Right lobe of liver (tissue), 6 donors: Measurements from ENCODE around the gene ACTG1. TPM values are rescaled to one million over a fixed set of nuclear protein-coding genes. Genes with fewer than 3 reads are reported as not detected.

Source experiments
- ATAC-seq, 4 donors: fragments of 200-7000 bp; cut with Tn5 transposase; one replicate each; pipeline ENCODE4 v1.9.1; 2020; ENCODE audit warnings: mild to moderate bottlenecking in 4 of 4, moderate library complexity in 4 of 4
- DNase-seq, 3 donors: peaks; one replicate each; pipeline ENCODE4 v3.0.0-alpha.2; 2020
- H3K27ac ChIP-seq, 3 donors: fragments of 200-600 bp; one replicate each; pipeline ENCODE4 v1.8.0; 2022
- H3K27me3 ChIP-seq, 2 donors: fragments of 200-600 bp; one replicate each; pipeline ENCODE4 v1.8.0; 2022
- H3K36me3 ChIP-seq, 4 donors: fragments of 200-600 bp; sonication (generic) in 1 of 4; one replicate each; pipeline versions ENCODE4 v1.5.1 to v1.8.0; 2017 to 2022; ENCODE audit warnings: control low read depth in 1 of 4
- H3K4me1 ChIP-seq, 4 donors: fragments of 200-600 bp; sonication (generic) in 1 of 4; one replicate each; pipeline versions ENCODE4 v1.5.1 to v1.8.0; 2017 to 2022; ENCODE audit warnings: control low read depth in 1 of 4
- H3K4me3 ChIP-seq, 3 donors: fragments of 200-600 bp; one replicate each; pipeline ENCODE4 v1.8.0; 2022
- H3K9me3 ChIP-seq, 4 donors: fragments of 200-600 bp; sonication (generic) in 1 of 4; one replicate each; pipeline versions ENCODE4 v1.5.1 to v1.8.0; 2017 to 2022; ENCODE audit warnings: control low read depth in 1 of 4
- POLR2A ChIP-seq: fragments of 450-650 bp; IDR thresholded peaks from one replicate; pipeline ENCODE4 v1.6.1; 2017; ENCODE audit warnings: antibody characterized with exemption, mild to moderate bottlenecking
- WGBS: methylation state at CpG from one replicate; pipeline ENCODE4 v1.1.6; 2018; ENCODE audit warnings: low coverage, low lambda C conversion rate; ENCODE audit not compliant: insufficient coverage; ENCODE audit errors: missing lambda C conversion rate; 5-methylcytosine and 5-hydroxymethylcytosine counted together
- intact Hi-C, 2 donors: fragments of 100-400 bp; cut with DNase I; formaldehyde crosslinking; loops; one replicate each; pipeline versions ENCODE4 v1.11.2 to v1.14.1; 2022
- total RNA-seq, 6 experiments: library from RNA; depleted of rRNA in 2 of 6; stranded (reverse); fragments of >200 nt in 2 of 6; fragmentation: NEBNext Ultra II Directional in 3 of 6; extraction: Animal tissue kit (Norgen Biotek cat#: 25700) in 3 of 6; gene quantifications; one replicate each; pipeline versions ENCODE4 v1.1.0 to v1.2.4, GENCODE V29; 2016 to 2023
- TF ChIP-seq, protein P1 (sequence below), 4 donors: fragments of 200-600 bp in 3 of 4; fragments of 450-650 bp in 1 of 4; IDR thresholded peaks; one replicate each; pipeline versions ENCODE4 v1.5.1 to v1.8.0; 2016 to 2022; ENCODE audit warnings: antibody characterized with exemption in 4 of 4, mild to moderate bottlenecking in 2 of 4
- donor health status: DM: no; HTN: yes; CAD: no.
- donor health status: DM: no; HTN: no; CAD: no.
- donor health status: DM: no; HTN: no; CAD: no.
- donor health status: DM: no; HTN: yes; CAD: no.
- donor health status: DM: no; HTN: yes; CAD: no.

ACTG1 gene
- total RNA-seq, 6 experiments from 2014 or later, result 218 to 2,508 (median 1,326) TPM

DNA sequence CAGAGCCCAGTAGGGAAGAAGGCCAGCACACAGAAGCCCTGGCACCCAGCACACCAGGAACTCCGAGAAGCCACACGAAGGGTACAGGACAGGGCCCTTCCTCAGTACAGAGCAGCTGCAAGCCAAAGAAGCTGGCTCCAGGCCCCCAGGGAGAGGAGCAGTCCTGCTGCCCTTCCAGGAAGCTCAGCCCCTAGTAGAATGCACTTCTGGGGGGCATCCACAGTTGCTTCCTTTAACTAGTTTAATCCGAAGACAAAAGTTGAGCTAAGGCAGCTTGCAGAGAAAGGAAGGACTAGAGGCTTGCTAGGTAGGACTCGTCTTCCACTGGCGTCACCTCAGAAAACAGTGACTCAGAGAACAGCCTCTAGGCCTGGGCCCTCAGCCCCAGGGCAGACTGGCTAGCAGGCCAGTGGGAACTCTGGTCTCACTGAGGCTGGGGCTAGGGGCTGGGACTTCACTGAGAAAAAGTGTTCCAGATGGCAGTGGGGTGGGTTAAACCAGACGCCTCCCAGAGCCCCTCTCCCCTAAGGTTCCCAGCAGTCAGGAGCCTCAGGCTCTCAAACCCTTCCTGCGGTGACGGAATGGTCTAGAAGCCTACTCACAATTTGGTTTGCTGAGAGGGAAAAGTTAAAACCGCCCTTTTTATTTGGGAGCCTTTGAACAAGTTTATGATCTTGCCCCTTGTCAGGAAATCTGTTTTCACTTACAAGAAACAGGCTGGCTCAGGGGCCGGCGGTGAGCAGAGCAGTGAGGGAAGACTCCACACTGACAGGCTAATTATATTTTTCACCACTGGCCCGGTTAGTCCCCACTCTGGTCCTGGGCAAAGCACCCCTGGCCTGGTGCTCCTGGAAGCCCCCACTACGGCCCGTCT is 41.4 kb downstream of the ACTG1 start:
- intact Hi-C loops, result loop anchor here in 1 of 2 donors (10.0 kb wide), 2 partner anchors 66 to 216 kb away; no protein-coding TSS in a partner anchor
- no peaks in the 10 kb centered on the region for H3K36me3 ChIP-seq
- H3K27me3 ChIP-seq, result no peaks in the 10 kb centered on the region
- H3K4me1 ChIP-seq, result no peaks in the 10 kb centered on the region
- DNase-seq (no peak), ATAC-seq (no peak)
- 50% methylated on average over 2 of the region's 14 CpGs for WGBS
- H3K9me3 ChIP-seq, result no peaks in the 10 kb centered on the region
- H3K4me3 ChIP-seq, result no peak overlapping the region
- TF ChIP-seq POLR2A, result no peak
- TF ChIP-seq, protein P1, sequence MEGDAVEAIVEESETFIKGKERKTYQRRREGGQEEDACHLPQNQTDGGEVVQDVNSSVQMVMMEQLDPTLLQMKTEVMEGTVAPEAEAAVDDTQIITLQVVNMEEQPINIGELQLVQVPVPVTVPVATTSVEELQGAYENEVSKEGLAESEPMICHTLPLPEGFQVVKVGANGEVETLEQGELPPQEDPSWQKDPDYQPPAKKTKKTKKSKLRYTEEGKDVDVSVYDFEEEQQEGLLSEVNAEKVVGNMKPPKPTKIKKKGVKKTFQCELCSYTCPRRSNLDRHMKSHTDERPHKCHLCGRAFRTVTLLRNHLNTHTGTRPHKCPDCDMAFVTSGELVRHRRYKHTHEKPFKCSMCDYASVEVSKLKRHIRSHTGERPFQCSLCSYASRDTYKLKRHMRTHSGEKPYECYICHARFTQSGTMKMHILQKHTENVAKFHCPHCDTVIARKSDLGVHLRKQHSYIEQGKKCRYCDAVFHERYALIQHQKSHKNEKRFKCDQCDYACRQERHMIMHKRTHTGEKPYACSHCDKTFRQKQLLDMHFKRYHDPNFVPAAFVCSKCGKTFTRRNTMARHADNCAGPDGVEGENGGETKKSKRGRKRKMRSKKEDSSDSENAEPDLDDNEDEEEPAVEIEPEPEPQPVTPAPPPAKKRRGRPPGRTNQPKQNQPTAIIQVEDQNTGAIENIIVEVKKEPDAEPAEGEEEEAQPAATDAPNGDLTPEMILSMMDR (IDR thresholded peaks at IDR 0.05), result no peak
- no peak overlapping the region for H3K27ac ChIP-seq

DNA sequence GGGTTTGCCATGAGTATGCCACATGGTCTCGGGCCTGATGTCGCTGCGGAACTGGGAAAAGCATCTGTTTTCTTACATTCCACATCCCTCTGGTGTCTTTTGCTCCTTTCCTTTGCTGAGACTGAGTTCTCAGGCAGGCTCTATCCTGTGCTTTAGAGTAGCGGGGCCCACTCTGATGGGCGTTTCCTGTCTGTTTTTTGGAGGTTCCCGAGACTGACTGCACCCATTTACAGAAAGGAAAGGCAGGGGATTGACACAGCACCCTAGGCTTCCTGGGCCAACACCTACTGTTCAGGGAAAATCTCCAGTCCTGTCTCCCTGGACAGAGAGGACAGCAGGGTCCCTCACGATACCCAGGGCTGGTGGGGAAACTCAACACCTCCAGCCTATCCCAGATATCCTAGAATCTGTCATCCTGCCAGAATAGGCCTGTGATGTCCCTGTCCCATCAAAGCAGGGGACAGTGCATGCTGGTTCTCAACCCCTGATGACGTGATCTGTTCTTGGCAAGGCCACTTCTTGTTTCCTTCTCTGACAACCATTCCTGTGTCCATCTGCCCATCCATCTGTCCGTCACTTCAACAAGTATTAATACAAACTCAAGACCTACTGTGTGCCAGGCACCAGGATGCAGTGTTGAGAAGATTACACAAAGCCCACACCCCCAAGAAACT is 42.2 kb downstream of the ACTG1 start:
- no peak overlapping the region for H3K4me3 ChIP-seq
- no peaks in the 10 kb centered on the region for H3K36me3 ChIP-seq
- no peak for DNase-seq
- H3K27me3 ChIP-seq, result no peaks in the 10 kb centered on the region
- intact Hi-C loops, result loop anchor here in 1 of 2 donors (10.0 kb wide), 2 partner anchors 66 to 216 kb away; no protein-coding TSS in a partner anchor
- H3K9me3 ChIP-seq, result no peaks in the 10 kb centered on the region
- ATAC-seq, result no peak
- no peak for TF ChIP-seq POLR2A
- TF ChIP-seq, protein P1 (IDR thresholded peaks at IDR 0.05), result no peak
- H3K4me1 ChIP-seq, result no peaks in the 10 kb centered on the region
- WGBS, result 59% methylated on average over 3 of the region's 9 CpGs
- H3K27ac ChIP-seq, result no peak overlapping the region

DNA sequence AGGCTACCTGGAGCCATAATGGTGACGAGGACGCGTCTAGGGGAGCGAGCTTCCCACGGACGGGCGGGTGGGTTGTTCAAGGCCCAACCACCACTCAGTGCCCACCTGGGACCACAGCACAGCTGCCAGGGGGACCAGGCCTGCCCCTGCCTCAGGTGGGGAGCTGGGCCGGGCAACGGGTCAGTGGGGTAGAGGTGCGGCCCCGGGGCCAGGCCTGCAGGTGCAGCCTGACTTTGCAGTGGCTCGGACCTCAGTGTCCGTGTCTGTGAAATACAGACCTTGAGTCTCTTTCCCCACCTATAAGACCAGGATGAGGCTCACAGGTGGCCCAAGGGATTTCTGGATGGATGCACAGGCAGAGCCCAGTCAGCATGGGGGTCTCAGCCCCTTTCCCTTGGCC is 43.3 kb downstream of the ACTG1 start:
- Histone ChIP-seq H3K36me3 (no peaks in the 10 kb centered on the region), H3K27ac (no peak overlapping the region), H3K4me3 (no peak overlapping the region), H3K27me3 (no peaks in the 10 kb centered on the region), H3K9me3 (no peaks in the 10 kb centered on the region), H3K4me1 (no peaks in the 10 kb centered on the region)
- TF ChIP-seq, protein P1 (IDR thresholded peaks at IDR 0.05), result no peak
- TF ChIP-seq POLR2A, result no peak
- 60% methylated on average over 1 of the region's 13 CpGs for WGBS
- intact Hi-C loops, result no loop called here
- no peak for ATAC-seq
- DNase-seq, result no peak

GRCh38 chr17:81468770-81469121 is 43.9 kb downstream of the ACTG1 start:
- no peak for DNase-seq

More at GRCh38 chr17:81468770-81469121, 43.9 kb downstream of the ACTG1 start:
- H3K9me3 ChIP-seq, result no peaks in the 10 kb centered on the region
- TF ChIP-seq POLR2A, result no peak
- TF ChIP-seq, protein P1 (IDR thresholded peaks at IDR 0.05), result no peak
- intact Hi-C loops, result no loop called here
- H3K27ac ChIP-seq, result no peak overlapping the region
- ATAC-seq, result no peak
- no peaks in the 10 kb centered on the region for H3K27me3 ChIP-seq
- no peaks in the 10 kb centered on the region for H3K4me1 ChIP-seq
- H3K4me3 ChIP-seq, result no peak overlapping the region
- no peaks in the 10 kb centered on the region for H3K36me3 ChIP-seq
- 100% methylated on average over 1 of the region's 18 CpGs for WGBS
